ENCODE measurements around the gene LELP1. TPM values are rescaled to one million over a fixed set of nuclear protein-coding genes. Genes with fewer than 3 reads are reported as not detected.

Gene LELP1
- total RNA-seq, 2 donors from 2014 or later: not detected

Other genes with a start within 250 kb of the LELP1 start
- not detected for gene SPRR4, start 232.8 kb upstream of the LELP1 start, total RNA-seq
- gene SPRR1A, start 219.3 kb upstream of the LELP1 start, total RNA-seq: not detected
- not detected for gene SPRR3, start 201.7 kb upstream of the LELP1 start, total RNA-seq
- not detected for gene SPRR1B, start 172.2 kb upstream of the LELP1 start, total RNA-seq
- gene SPRR2D, start 162.3 kb upstream of the LELP1 start, total RNA-seq: not detected
- not detected for gene SPRR2A, start 145.9 kb upstream of the LELP1 start, total RNA-seq
- not detected for gene SPRR2B, start 131.8 kb upstream of the LELP1 start, total RNA-seq
- not detected for gene SPRR2E, start 108.9 kb upstream of the LELP1 start, total RNA-seq
- not detected for gene SPRR2F, start 89.9 kb upstream of the LELP1 start, total RNA-seq
- not detected for gene SPRR2G, start 52.5 kb upstream of the LELP1 start, total RNA-seq
- not detected for gene PRR9, start 14.2 kb downstream of the LELP1 start, total RNA-seq
- gene LORICRIN, start 56.3 kb downstream of the LELP1 start, total RNA-seq: not detected
- gene PGLYRP3, start 109.5 kb downstream of the LELP1 start, total RNA-seq: not detected
- not detected for gene PGLYRP4, start 145.4 kb downstream of the LELP1 start, total RNA-seq
- 100 to 1,000 TPM in 1 of 2 donors, 10 to 100 TPM in 1; 11.9 to 138 TPM for gene S100A9, start 154.4 kb downstream of the LELP1 start, total RNA-seq
- gene S100A12, start 172.2 kb downstream of the LELP1 start, total RNA-seq: 1 to 10 TPM; 2.0 to 9.1 TPM
- 100 to 1,000 TPM in 1 of 2 donors, 1 to 10 TPM in 1; 4.6 to 110 TPM for gene S100A8, start 187.6 kb downstream of the LELP1 start, total RNA-seq
- not detected for gene S100A7A, start 213.1 kb downstream of the LELP1 start, total RNA-seq